Hematopoietic multipotent progenitor cell (in vitro differentiated cells): ENCODE data around the gene IER5L. TPM values are rescaled to one million over a fixed set of nuclear protein-coding genes. Genes with fewer than 3 reads are reported as not detected.

Experiments
- total RNA-seq: library from RNA; depleted of rRNA; stranded (reverse); fragments of >200 nt; gene quantifications from one replicate; pipeline ENCODE4 v1.2.3, GENCODE V29; 2012

IER5L gene
- total RNA-seq, 1 donor, result 7.5 TPM

Other genes starting within 250 kb of the IER5L start
- 14.0 TPM for gene DOLK, start 230.7 kb downstream of the IER5L start, total RNA-seq
- 54.9 TPM for gene NUP188, start 230.6 kb downstream of the IER5L start, total RNA-seq
- 49.0 TPM for gene SH3GLB2, start 149.9 kb downstream of the IER5L start, total RNA-seq
- 49.0 TPM for gene MIGA2, start 141.6 kb downstream of the IER5L start, total RNA-seq
- gene DOLPP1, start 97.2 kb downstream of the IER5L start, total RNA-seq, result 15.3 TPM
- gene CRAT, start 67.5 kb downstream of the IER5L start, total RNA-seq, result 46.9 TPM
- 55.2 TPM for gene PTPA, start 66.8 kb downstream of the IER5L start, total RNA-seq